ENCODE data around the gene PPP5C.

DNA sequence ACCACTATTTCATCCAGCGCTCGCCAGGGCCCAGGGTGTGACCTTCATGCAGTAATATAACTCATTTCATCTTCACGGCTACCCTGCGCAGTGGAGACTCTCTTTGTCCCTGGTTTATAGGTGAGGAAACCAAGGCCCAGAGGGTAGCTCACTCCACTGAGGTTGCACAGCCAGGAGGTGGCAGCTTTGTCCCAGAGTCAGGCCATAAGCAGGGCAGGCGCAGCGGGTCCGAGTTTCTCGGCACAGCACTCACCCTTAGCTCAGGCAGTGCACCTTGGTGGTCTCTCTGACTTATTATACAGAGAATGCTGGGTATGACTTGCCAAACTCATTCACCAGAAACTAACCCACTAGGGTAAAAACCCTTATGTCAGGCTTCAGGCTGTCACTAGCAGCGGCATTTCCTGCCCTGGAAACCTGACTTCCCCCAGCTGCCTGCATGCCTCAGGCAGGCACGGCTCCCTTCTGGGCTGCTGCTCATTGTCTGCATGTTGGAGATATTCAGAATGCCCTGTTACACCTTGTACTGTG lies 24.5 kb downstream of the PPP5C start:
- TF ChIP-seq CTCF (IDR thresholded peaks at IDR 0.05) (no peak), POLR2A (IDR thresholded peaks at IDR 0.05) (no peak)

All from uterus (tissue), 2 donors.